ENCODE data around the gene SMPD3. TPM values are rescaled to one million over a fixed set of nuclear protein-coding genes. Genes with fewer than 3 reads are reported as not detected.

The SMPD3 gene
- total and polyA plus RNA-seq, 2 of the 8 experiments (the other 6 are each of a cell fraction or from before 2014, with no cell fraction given): 0.39 to 1.3 TPM

- TF ChIP-seq USF2 (IDR thresholded peaks at IDR 0.05; ENCODE audit: low read length) (no peak), TBP (IDR thresholded peaks at IDR 0.05; ENCODE audit: low read depth, low read length) (no peak), HDAC2 (IDR thresholded peaks at IDR 0.05; ENCODE audit: borderline replicate concordance in 1 of 2, low read depth in 2 of 2, low read length in 2 of 2) (no peak), RFX5 (IDR thresholded peaks at IDR 0.05; ENCODE audit: borderline replicate concordance, low read depth, low read length) (no peak), GTF2F1 (IDR thresholded peaks at IDR 0.05; ENCODE audit: borderline replicate concordance, low read depth, low read length) (no peak), KDM1A (IDR thresholded peaks at IDR 0.05; ENCODE audit: borderline replicate concordance, low read length) (no peak), HDAC6 (IDR thresholded peaks at IDR 0.05; ENCODE audit: low read depth, low read length) (no peak)
Measured at GRCh38 chr16:68345351-68345810, 102.9 kb downstream of the SMPD3 start (continued).
